Activated gamma-delta T cell treated with Interleukin-2 at 50 U/mL for 16 hours (primary cell): ENCODE measurements around the gene IFNGR1.
"Not testable (repeated sequence)": the region's sequence is repeated elsewhere in the genome, so short reads cannot be mapped to it uniquely, and the experiment has no call there.

Experiments used
- DNase-seq: peaks from one replicate; pipeline ENCODE4 v3.0.0-alpha.2; 2020

The IFNGR1 gene

DNA sequence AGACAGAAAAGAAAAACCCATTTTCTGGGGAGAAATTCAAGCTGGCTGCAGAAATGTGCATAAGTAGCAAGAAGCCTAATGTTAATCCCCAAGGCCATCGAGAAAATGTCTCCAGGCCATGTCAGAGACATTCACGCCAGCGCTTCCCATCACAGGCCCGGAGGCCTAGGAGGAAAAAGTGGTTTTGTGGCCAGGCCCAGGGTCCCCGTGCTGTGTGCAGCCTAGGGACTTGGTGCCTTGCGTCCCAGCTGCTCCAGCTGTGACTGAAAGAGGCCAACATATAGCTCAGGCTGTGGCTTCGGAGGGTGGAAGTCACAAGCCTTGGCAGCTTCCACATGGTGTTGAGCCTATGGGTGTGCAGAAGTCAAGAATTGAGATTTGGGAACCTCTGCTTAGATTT is 10.9 kb downstream of the IFNGR1 start:
- no peak for DNase-seq

DNA sequence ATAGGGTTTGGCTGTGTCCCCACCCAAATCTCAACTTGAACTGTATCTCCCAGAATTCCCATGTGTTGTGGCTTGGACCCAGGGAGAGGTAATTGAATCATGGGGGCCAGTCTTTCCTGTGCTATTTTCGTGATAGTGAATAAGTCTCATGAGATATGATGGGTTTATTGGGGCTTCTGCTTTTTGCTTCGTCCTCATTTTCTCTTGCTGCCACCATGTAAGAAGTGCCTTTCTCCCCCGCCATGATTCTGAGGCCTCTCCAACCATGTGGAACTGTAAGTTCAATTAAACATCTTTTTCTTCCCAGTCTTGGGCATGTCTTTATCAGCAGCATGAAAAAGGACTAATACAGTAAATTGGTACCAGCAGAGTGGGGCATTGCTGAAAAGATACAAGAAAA is 11.7 kb downstream of the IFNGR1 start:
- not testable (repeated sequence) for DNase-seq

DNA sequence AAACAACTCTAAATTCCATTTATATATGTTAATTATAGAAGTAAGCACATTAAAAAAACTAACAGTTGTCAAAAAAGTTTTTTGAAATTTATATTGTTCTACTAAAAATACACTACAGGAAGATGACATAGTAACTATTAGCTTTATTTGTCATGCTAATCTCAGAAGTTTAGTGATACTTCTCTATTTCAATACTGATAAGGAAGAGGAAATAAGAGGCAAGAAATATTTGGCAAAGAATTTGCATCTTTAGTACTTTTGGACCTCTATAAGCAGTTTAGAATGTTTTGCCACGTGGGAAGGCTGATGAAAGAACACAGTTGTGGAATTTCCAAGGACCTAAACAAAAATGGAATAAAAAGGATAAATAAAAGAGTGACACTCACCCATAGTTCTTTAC is 12.6 kb downstream of the IFNGR1 start:
- no peak for DNase-seq

DNA sequence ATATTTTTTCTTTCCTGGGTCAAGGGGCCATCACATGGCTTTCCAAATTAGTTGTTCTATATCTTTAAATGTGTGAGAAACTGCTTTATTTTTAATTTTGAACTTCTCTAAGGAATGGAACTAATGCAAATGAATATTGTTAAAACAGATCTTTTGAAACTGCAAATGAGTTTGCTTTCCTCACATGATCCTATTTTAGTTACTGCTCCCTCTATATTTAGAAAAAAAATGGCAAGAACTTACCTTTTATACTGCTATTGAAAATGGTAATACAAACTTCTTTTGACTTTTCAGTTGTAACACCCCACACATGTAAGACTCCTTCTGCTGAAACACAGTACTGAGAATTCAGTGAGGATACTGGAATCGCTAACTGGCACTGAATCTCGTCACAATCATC is 15.9 kb downstream of the IFNGR1 start:
- no peak for DNase-seq

DNA sequence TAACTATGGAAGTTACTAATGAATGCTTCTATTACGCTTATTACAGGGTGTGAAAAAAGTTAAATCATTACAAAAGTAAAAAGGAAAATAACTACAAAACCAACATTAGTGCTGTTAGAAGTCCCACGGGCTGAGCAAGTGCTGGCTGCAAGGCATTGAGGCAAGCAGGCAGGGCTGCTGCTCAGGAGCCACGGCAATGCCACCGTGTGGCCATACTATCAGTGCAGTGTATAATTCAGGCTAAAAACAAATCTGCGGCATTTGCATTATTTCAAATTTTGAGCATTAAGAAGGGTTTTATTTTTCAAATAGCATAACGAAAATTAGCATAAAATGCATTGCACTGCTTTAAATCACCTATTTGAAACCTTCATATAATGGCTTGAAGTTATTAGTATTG is 17.1 kb downstream of the IFNGR1 start:
- no peak for DNase-seq

DNA sequence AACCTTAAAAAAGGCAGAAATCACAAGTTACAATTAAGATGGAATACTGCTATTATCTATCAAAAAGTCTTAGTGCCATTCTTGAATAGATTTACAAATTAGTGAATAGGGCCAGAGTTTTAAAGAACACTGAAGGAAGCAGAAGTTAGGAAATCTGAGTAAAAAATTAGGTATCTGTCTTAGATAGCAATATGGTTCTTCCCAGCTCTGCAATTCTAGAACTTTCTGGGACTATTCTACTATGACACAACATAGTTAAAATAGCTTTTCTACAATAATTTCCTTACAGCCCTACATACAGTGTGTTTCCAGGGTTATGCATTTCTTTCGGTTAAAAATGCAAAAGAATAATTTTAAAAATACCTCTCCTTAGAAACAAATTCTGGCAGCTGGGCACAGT is 18.2 kb downstream of the IFNGR1 start:
- no peak for DNase-seq

DNA sequence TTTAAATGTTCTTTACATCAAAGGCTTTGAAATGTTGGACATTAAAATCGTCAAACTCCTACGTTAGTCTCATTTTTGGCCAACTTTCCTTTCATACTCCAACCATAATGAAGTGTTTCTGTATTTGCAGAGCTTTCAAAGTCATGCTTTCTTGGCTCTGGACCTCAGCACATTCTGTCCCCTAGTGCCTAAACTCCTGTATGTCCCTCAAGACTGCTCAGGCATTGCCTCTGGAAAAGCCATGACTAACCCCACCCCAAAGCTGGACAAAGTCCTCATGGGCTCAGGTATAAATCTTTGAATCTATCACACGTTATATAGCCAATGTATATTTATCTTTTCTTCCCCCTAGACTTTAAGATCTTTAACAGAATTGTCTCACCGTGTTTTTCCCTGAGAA is 18.9 kb downstream of the IFNGR1 start:
- no peak for DNase-seq

DNA sequence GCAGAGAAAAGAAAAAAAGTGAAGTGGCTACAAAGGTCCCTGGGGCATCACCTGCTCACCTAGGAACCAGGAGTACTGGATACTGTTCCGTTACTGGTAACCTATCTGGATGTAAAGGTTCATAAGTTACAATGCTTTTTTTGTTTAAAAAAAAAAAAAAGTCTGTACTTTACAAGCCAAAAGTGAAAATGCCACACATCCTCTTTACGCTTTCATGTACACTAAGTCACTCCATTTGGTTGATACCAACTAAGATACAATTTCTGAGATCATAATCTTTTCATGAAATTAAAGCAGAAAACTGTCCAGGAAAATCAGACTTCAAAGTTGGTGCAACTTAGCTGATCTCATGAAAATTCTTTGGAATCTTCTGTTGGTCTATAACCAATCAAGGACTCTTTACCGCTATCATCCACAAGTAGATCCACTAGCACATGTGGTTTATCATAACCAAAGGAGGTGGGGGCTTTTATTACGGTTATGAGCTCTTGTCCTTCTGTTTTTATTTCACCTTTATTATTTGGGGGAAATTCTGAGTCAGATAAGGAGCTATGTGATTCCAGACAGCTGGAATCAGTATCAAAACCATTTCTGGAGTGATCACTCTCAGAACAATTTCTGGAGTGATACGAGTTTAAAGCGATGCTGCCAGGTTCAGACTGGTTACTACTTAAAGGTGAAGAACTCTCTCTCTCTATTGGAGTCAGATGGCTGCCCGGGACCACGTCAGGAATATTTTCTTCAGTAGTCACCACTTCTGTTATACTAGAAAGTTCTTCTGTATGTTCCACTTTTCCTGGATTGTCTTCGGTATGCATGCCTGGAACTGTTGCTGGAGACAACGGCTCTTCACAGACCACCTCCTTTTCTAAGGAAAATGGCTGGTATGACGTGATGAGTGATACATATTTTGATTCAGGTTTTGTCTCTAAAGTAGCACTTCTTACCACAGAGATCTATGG is 21.2 kb downstream of the IFNGR1 start:
- no peak for DNase-seq

DNA sequence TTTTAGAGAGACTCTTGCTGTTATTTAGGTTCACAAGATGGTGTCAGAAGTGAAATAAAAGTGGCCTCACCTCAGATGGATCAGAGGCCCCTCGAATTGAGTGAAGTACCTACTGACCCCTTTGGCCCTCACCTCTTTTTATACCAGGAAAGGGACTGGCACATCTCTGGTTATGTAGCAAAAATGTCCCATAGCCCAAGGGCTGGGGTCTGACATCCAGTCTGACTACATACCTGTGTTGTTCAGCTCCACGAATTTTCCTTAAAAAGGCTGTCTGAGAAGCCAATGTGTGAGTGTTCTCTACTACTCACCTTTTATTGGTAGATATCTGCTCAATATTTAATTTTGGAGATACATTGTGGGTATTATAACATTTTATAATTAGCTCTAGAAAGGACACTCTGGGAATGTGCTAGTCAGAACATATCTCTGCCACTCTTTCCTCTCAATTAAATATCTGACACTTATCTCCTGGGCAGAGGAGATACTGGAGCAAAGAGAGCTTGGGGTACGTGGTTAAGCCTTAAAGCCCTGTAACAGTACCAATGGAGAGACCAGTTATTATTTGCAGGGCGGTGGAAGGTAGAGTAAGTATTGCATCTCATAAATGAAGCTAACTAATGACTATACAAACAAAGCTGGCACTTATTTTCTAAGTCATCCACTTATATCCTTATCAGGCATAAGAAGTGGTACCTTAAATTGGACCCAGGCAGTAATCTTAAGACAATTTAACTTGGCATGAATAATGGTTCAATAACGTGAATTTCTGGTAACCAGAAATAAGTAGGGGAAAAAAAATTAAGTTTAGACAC is 25.7 kb downstream of the IFNGR1 start:
- no peak for DNase-seq

DNA sequence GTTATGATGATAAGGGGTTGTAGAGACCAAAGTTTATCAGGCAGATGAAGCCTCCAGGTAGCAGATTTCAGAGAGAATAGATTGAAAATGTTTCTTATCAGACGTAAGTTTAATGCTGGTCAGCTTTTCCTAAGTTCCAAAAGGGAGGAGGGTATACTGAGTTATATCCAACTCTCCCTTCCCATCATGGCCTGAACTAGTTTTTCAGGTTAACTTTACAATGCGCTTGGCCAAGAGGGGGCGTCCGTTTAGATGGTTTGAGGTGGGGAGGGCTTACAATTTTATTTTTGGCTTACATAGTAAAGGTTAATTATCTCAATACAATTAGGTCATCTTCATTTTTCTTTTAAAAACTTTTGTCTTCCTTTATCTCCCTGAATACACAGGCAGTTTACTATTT is 26.4 kb downstream of the IFNGR1 start:
- no peak for DNase-seq

DNA sequence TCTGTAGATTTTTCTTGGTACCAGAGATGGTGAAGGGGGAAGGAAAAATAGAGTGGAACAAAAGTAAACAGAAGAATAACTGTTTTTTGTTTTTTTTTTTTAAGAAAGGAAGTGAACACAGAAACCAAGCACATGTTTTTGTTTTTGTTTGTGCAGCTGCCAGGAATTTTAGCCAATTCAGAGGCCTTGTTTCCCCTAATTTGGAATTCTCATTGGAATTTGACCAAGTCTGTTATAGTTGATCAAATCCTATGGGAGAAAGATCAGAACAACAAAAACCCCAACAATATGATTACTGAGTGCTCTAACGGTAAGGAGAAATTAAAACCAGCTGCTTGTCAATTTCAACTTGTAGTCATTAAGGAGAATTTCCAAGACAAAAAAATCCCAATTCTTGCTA is 27.5 kb downstream of the IFNGR1 start:
- DNase-seq: no peak

DNA sequence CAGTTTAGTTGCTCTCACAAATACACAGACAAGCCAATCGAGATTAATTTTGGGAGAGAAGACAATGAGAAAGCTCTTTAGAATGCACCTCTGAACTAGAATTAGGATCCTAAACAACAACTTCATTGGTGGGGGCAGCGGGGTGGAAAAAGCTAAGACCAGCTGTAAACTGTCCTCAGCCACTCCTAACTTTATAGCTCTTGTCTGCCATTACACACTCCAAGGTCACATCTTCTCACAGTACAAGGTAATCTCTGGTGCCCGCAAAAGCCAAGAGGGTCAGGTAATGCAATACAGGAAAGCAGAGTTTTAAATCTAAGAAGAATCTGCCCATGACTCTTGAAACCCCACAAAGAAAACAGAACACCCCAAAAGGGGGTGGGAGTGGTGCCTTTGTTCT is 27.9 kb downstream of the IFNGR1 start:
- DNase-seq: no peak

DNA sequence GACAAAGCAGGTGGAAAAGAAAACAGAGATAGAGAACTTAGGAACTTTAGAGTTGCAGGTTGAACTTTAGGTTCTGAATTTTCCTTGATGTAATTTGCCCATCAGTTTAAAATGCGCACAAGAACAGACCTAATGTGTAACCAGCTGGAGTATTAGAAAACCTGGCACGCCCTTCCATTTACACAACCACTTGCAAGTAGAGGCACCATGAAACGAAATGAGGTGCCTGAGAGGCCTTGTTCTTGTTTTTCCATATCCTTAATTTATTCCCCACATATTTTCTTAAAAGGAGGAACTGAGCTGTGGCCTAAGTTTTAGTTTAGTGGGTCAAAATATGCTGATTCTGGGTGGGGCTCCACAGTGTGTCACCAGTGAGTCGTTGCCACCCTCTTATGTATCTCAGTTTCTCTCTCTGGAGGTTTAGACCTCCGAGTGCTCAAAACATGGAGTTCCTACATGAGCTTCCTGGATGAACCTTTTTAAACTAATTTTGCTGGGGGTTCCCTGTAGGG is 28.5 kb downstream of the IFNGR1 start:
- DNase-seq: no peak

DNA sequence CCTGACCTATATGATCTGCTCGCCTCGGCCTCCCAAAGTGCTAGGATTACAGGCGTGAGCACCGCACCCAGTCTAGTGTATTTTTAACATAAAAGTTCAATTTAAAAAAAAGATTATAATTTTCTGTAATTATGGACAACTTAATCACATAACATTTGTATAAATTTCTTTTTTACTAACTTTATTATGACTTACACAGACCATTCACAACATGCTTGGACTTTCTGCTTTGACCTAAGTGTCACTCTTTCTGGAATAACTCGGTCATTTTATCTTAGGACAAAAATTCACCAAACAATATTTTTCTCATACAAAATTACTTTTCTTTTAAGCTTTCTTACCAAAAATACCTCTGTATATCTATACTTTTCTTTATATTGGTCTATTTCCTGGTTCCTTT is 30.3 kb downstream of the IFNGR1 start:
- DNase-seq: no peak

DNA sequence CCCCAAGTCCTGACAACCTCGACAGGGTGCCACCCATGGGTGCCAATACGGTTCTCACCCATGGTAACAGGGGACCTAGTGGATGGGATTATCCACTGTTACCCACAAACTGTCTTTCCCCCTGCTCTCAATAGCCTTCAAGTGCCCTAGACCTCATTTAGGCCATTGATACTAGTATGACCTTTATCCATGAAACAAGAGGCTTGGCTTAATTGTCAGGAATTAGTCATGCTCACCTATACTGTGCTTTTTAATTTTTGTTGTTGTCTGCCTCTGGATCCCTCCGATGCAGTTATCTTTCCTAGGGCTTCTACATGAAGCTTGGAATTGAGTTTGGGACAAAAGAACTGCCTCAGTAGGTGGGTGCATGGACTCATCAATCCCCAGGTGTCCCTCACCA is 33.9 kb downstream of the IFNGR1 start:
- no peak for DNase-seq

DNA sequence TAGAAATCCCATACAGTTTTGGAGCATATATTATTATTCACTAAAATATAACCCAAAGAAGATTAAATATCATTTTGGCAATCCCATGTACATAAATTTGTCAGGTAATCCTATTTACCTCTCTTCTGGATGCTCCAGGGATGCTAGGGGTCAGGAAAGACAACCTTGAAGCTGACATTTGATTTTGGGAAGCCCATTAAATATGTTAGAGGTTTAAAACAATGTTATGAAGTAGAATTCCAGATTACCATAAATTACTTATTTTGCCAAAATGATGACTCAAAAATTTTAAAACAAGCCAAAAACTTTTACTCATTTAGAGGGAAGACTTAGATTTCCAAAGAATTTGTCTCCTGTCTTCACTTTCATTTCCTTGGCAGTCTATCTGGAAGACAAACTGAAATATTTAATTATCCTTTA is 36.5 kb downstream of the IFNGR1 start:
- no peak for DNase-seq

DNA sequence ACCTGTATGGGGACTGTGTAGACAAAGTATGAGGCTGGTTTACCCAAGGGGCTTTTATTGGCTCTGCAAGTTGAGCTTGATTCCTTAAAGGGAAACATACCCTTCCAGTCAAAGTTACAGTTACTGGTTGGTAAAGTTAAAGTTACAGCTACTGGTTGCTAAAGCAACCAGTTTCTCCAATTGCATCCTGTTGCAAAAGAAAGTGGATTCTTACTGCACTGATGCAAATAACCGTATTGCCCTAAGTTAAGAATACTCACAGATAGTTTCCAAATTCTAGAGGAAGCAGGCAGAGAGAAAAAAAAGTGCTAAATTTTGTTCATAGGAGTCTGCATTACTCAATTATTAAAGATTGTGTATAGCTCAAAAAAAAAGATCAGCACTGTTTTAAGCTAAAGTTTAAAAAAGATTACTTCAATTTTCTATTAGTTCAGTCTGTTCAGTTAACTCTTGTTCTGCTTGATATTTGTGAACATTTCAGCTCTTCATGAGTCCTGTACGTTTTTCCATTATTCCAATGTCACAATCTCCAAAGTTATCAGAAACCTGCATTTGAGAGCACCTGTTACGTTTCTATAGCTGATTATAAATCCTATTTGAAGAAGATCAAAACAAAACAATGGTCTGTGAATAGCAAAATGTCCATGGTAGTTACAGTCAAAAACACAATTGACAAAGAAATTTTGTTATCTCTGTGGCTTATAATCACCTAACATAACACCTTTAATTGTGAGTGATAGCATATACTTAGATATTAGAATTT is 37.1 kb downstream of the IFNGR1 start:
- DNase-seq: no peak

DNA sequence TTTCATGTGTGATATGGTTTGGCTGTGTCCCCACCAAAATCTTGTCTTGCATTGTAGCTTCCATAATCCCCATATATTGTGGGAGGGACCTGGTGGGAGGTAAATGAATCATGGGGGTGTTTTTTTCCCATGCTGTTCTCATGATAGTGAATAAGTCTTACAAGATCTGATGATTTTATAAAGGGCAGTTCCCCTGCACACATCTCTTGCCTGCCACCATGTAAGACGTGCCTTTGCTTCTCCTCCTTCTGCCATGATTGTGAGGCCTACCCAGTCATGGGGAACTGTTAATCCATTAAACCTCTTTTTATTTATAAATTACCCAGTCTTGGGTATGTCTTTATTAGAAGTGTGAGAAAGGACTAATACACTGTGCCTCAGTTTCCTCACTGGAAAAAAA is 41.6 kb downstream of the IFNGR1 start:
- DNase-seq: no peak

DNA sequence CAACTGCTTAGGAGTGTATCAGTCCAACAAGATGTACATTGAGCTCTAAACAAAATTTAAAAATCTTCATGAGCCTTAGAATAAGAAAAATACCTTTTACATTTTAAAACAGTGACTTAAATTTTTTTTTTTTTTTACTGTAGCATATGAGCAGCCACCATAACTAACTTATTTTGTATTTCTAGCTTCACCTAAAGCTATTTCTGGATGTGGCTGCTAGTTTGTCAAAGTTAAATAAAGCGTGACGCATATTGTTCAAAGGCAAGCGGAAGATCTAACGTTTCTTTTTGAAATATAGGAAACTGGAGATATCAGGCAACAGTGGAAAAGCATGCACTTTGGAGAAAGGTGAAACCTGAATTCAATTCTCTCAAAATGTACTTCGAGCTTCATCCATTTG is 42.5 kb downstream of the IFNGR1 start:
- DNase-seq: no peak

DNA sequence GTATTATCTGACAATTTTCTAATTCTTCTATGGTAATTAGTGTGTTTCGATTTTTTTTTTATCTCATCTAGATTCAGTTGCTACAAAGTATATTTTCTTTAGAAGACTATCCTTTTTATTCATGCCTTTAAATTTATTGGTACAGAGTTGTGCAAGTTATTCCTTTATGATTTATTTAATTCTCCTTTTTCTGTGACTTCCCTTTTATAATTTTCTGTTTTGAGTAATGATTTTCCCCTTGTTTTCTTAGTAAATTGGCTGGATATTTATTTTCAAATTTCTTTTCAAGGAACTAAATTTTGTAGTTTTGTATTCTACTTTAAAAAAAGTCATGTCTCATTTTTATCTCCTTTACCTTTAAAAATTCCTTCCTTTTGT is 43.3 kb downstream of the IFNGR1 start:
- DNase-seq: no peak

DNA sequence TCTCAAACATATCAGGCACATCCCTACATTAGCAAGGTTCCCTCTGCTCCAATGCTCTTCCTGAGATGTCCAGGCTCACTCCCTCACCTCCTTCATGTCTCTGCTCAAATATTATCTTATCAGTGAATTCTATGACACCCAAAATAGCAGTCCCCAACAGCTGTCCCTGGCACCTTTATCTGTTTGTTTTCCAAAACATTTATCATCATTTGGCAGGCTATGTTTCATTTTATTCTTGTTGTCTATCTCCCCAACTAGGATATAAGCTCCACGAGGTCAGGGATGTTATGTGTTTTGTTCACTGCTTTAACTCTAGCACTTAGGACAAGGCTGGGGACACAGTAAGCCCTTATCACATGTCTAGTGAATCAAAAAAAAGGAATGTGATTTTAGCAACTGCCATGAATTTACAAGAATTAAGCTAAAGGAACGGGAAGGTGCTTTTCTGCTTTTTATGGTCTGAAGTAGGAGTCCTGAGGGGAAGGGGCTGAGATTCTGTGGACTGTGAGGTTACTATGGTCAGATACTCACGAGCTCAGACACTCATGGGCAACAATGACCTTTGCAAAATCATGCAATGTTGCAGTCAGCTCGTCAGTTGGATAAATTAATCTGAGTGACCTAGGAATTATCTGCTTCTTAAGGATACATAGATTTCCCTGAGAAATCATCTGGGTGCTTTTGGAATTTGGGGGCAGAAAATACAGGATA is 43.9 kb downstream of the IFNGR1 start:
- DNase-seq: no peak

DNA sequence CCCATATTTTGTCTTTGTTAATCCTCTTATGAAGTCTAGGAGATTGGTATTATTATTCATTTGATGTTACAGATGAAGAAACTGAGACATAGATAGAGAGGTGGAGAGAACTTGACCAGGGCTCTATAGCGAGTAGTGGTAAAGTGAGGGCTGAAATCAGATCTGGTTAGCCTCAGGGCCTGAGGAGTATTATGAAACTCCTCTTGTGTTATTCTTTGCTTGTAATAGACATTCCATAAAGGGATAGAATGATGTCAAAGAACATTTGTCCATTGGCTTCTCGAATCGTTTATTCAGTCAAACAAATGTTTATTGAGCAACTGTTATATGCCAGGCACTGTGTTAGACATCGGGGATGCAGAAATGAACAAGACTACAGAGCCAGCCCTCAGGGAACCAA is 45.7 kb downstream of the IFNGR1 start, which contains the start of gene IL22RA2:
TSS of gene IL22RA2 (minus strand) at position 144 of the 400 bp plus-strand sequence. CDS start 11,895 bp downstream, outside the sequence.
- DNase-seq: no peak
